HG03108 (cell line): ENCODE measurements around the gene COL4A4.
A peak's percentile ranks its signal among the peaks of the same experiment; 100 is the strongest.
"Not testable (repeated sequence)": the region's sequence is repeated elsewhere in the genome, so short reads cannot be mapped to it uniquely, and the experiment has no call there.

Experiments
- ATAC-seq: cut with Tn5 transposase; IDR thresholded peaks from one replicate; pipeline ENCODE4 v1.9.1; 2021; ENCODE audit warnings: moderate library complexity; ENCODE audit not compliant: unreplicated experiment

The COL4A4 gene

GRCh38 chr2:227163998-227164762 is at the start of gene COL4A4, which contains the start of gene COL4A3:
Gene COL4A4 (minus strand): TSS chr2:227164205. CDS start chr2:227147483, 16,722 bp downstream.
Gene COL4A3 (plus strand): TSS chr2:227164624. CDS start chr2:227164727, 103 bp downstream.
- ATAC-seq: peak; percentile 47

GRCh38 chr2:227207573-227207972 is 43.6 kb upstream of the COL4A4 start:
- ATAC-seq: no peak

GRCh38 chr2:227206406-227206805 is 42.4 kb upstream of the COL4A4 start:
- ATAC-seq: no peak

GRCh38 chr2:227205701-227206100 is 41.7 kb upstream of the COL4A4 start:
- no peak for ATAC-seq

- ATAC-seq: no peak
Measured at GRCh38 chr2:227204452-227204851, 40.4 kb upstream of the COL4A4 start.

- ATAC-seq: no peak
Measured at GRCh38 chr2:227201771-227202170, 37.8 kb upstream of the COL4A4 start.

GRCh38 chr2:227198866-227199265 is 34.9 kb upstream of the COL4A4 start:
- ATAC-seq: no peak

- no peak for ATAC-seq
Measured at GRCh38 chr2:227194219-227194618, 30.2 kb upstream of the COL4A4 start.

GRCh38 chr2:227192491-227192890 is 28.5 kb upstream of the COL4A4 start:
- no peak for ATAC-seq

GRCh38 chr2:227191367-227191766 is 27.4 kb upstream of the COL4A4 start:
- no peak for ATAC-seq

GRCh38 chr2:227188292-227188691 is 24.3 kb upstream of the COL4A4 start:
- peak; percentile 51 for ATAC-seq

GRCh38 chr2:227186751-227187150 is 22.7 kb upstream of the COL4A4 start:
- no peak for ATAC-seq

- no peak for ATAC-seq
Measured at GRCh38 chr2:227185615-227186232, 21.7 kb upstream of the COL4A4 start.

- no peak for ATAC-seq
Measured at GRCh38 chr2:227183657-227184367, 19.8 kb upstream of the COL4A4 start.

GRCh38 chr2:227182765-227183164 is 18.8 kb upstream of the COL4A4 start:
- ATAC-seq: no peak

- no peak for ATAC-seq
Measured at GRCh38 chr2:227180770-227181169, 16.8 kb upstream of the COL4A4 start.

GRCh38 chr2:227179988-227180685 is 16.1 kb upstream of the COL4A4 start:
- no peak for ATAC-seq

- ATAC-seq: no peak
Measured at GRCh38 chr2:227177592-227178336, 13.8 kb upstream of the COL4A4 start.

- not testable (repeated sequence) for ATAC-seq
Measured at GRCh38 chr2:227171779-227172178, 7.8 kb upstream of the COL4A4 start.

- ATAC-seq: peak; percentile 68
Measured at GRCh38 chr2:227164763-227165291, 822 bp upstream of the COL4A4 start.
